Daoy (cell line): ENCODE measurements around the gene POLR2E. TPM values are rescaled to one million over a fixed set of nuclear protein-coding genes. Genes with fewer than 3 reads are reported as not detected.

Experiments used
- DNase-seq: peaks from one replicate; pipeline ENCODE4 v3.0.0-alpha.2; 2015; ENCODE audit warnings: low read depth
- total RNA-seq: library from RNA; depleted of rRNA; stranded (reverse); fragments of >200 nt; shearing (Covaris generic); gene quantifications from 2 replicates; pipeline ENCODE4 v1.2.3, GENCODE V29; 2014

Gene POLR2E
- total RNA-seq, 1 experiment from 2014 or later = 124 TPM

DNA sequence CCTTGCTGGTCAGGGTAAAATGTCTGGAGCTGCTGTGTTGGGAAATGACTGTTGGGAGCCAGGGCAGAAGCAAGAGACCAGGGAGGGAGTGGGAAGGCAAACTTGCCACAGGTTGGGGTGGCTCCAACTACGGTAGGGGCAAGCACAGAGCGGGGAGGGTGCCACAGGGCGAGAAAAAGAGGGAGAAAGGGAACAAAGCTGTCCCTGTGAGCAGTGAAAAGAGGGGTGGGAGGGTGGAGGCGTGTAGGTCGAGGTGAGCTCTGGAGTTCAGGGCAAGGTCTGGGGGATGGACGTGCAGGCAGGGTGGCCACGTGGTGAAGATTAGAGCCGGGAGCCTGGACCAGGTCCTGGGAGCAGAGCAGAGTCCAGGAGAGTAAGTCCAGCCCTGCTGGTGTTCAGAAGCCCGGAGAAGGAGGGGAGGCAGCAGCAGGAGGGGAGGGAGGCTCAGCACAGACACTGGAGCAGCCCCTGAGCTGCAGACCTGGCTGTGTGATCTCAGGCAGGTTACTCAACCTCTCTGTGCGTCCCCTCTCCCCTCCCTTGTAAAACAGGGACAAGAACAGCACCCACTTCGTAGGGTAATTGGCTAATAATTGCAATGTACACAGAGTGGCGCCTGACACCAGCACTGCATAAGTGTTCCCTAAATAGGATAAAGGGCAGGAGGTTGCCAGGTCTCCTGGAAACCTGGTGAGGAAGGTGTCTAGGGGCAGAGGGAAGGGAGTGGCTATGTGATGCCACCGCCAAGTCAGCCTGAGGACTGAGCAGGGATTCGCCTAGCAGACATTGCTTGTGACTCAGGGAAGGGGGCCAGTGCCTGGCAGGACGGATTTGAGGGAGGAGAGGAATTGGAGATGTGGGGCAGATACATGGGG lies 3.2 kb upstream of the POLR2E start:
- DNase-seq = no peak

DNA sequence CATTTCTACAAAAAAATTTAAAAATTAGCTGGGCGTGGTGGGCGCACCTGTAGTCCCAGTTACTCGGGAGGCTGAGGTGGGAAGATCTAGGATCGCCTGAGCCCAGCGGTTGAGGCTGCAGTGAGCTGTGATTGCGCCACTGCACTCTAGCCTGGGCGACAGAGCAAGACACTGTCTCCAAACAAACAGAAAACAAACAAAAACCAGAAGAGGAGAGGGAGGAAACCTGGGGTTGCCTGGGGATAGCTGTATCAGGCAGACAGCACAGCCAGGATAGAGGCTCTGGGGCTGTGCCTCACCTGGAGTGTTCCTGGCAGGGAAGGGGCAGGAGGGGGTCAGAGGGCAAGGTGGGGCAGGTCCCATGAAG lies 2.6 kb upstream of the POLR2E start:
- no peak for DNase-seq

DNA sequence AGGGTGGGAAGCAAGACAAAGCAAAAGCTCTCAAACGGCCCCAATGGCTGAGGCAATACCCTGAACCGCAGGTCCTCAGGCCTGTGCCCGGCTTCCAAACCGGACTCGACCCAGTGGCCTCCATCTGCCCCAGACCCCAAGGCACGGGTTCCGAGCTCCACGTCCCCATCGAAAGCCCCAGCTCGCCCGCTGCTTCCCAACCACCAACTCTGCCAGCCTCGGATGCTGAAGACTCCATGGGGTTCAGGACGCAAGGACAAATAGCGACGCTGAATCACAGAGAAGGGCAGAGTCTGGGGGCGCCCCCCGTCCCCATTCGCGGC lies 559 bp downstream of the POLR2E start:
- DNase-seq = no peak

DNA sequence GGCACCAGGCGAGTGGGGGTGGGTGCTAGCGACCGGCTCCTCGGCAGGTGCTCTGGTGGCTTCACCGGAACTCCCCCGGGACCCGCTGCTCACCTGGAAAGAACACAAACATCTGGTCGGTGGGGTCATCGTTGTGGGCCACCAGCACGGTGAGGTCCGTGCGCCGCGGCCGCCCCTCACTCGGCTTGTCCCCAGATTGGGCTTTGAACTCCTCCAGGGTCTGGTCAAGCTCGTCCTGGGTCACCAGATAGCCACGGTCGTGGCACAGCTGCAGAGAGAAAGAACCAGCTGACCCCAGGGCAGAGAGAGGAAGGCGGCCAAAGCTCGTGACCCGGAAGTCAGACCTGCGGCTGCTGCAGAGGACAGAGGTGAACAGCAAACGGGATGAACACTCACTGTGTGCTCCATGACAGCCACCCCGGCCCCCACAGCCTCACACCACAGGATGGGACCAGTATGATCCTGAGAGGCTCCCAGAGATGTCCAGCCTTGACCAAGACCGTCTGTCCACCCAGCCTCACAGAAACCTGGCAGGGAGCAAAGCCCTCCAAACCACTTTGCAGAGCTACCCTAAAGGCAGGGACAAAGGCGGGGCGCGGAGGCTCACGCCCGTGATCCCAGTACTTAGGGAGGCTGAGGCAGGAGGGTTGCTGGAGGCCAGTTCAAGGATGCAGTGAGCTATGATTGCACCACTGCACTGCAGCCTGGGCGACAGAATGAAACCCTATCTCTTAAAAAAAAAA lies 1.2 kb downstream of the POLR2E start:
- DNase-seq = no peak

DNA sequence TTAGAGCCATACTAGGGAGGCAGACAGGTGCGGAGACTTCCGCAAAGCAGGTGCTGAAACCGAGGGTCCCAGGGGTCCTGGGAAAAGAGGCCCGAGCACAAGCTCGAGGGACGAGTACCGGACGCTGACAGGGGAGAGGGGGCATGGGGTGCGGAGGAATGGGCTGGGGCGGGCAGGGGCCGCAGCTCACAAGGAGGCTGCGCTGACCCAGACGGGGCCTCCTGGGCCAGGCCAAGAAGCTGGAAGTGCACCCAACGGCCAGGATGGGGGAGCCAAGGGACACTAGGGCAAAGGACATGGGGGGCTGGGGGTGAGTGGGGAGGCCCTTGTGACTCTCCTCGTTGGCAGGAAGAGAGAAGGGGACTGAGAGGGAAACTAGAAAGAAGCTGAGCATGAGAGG lies 1.8 kb downstream of the POLR2E start:
- DNase-seq = no peak

DNA sequence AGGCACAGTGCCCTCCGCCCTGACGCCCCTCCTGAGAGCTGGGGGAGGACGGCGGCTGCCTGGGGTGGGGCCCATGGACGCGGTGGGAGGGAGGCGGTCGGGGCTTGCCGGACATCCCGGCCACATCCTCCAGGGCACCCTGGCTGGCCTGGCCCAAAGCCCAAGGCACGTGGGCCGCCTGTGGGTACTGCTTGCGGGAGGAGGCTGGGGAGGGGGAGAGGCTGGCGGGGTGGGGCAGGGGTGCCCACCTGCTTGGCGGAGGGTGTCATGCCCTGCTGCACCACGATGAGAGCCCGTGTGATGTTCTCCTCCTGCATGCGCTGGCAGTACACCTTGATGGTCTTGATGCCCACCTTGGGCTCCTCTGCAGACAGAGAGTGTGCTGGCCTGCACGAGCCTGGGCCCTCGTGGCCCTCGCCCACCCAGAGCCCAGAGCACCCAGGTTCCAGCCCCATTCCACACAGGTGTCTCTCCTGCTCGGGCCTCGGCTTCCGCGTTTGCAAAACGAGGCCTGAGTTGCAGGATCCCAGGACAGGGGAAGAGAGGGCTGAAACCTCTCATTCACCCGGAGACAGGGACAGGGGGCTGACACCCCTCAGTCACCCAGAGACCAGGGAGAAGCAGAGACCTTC lies 3.5 kb downstream of the POLR2E start:
- no peak for DNase-seq

DNA sequence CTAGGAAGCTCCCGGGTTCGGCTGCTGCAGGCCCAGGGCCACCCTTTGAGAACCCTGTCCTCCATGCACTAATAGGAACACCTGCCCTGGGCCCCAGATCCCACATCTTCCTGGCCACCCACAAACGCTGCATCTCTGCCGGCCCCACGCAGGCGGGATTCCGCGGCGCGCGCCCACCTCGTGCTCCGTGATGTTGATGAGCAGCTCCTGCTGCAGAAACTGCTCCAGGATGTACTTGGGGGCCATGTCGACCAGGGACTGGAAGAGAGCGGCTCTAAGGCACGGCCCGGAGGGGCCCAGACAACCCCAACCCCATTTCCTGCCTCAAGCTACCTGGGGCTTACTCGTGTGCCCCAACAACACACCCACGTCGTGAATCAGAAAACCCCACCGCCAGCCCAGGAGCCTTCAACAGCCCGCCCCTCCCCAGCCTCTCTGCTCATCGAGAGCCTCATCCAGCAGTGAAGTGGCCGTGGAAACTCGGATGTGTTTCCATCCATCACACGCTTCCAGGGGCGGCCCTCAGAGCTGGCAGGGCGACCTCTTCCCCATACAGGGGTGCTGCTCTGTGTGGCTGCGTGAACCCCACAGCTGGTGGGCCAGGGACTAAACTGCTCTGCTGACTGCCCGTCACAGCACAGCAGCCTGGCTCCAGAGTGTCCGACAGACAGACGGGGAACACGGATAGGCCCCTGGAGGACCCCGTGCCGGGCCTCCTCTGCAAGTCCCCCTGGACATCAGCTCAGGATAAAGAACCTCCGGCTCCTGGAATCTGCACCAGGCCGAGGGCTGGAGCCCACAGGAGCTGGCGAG lies 4.2 kb downstream of the POLR2E start:
- DNase-seq = no peak

DNA sequence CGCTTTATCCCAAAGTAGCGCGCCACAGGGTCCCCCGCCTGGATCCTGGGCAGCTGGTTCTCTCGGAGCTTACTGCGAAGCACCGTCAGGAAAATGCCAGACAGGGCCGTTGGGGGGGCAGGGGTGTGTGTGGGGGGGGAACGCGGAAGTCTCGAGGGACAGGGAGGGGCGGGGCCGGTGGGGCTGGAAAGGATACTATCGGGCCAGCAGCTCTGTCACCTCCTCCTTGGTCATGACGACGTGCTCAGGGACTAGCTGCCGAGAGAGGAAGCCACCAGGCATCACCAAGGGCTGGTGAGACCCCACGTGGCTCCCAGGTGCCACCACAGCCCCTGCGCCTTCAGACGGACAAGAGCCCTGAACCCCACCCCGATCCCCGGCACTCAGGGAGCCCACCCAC lies 5.3 kb downstream of the POLR2E start:
- no peak for DNase-seq

DNA sequence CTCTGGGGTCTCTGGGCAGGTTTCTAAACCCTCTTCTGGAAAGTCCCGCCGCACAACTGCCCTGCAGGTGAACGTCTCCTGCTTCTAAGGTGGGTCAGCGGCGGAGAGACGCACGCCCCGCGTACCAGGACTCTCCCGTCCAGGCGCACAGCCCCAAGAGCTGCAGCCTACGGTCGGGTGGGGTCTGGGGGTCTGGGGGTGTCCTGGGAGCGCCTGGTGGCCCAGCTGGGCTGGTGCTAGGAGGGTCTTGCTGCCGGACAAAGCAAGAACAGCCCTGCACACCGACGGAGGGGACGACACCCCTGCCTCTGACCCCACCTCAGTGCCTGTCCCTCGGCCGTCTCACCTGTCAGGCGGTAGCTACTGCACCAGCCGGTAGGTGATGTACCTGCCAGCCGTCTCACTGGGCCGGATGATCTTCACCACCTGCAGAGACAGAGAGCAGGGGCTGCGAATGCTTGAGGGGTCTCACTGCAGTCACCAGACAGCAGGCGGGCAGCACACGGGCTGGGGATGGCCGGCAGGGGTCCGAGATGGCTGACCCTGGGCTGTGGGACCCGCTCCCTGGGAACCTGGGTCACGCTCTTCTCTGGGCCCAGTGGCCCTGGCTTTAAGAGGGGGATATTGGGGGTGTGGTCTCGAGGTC lies 5.9 kb downstream of the POLR2E start:
- DNase-seq = no peak

DNA sequence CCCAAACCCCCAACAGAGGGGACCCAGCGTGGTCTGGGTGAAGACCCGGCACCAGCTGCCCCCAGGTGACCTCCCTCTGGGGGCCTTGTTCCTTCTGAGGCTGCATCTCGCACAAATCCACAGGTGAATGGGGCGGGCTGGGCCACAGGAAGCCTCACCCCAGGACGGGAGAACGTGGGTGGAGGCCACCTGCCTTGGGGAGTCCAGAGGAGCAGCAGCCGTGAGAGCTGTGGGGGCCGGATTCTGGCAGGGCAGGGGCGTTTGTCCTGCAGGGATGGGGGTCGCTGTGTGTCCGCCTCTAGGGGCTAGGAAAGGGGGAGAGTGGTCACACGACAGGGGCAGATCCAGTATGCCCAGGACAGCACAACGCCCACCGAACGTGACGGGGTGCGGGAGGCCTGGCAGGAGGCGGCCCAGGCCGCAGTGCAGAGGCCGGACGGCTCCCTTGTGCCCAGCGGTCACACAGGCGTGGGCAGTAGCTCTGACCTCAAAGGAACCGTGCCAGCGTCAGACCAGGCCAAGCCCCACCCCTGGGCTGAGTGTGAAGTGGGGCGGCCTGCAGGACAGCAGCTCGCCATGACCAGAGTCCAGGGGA lies 6.7 kb downstream of the POLR2E start:
- DNase-seq = no peak

DNA sequence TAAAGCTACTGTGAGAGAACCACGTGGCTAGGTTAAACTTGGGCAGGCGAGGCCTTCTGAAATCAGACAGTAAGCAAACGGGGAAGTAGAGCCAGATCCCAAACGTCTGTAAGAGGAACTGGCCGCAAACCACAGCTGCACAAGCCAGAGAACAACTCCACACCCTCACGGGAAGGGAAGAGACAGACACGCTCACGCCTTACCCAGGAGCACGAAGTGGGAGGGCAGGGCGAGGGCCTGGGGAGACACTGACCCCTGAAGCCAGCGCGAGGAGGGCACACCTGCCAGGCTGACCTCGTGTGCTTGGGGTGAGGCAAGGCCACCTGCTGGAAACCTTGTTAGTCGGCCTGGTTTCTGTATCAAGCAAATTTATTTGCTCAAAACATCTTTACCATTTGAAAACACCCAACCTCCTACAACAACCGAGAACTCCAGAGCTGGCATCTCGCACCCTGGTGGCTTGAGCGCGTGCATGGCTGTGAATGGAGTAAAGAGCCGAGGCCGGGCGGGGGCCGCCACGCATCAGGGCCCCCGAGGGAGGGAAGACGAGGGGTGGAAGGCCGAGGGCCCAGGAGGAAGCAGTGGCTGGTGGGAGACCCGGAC lies 7.3 kb downstream of the POLR2E start:
- DNase-seq = no peak

DNA sequence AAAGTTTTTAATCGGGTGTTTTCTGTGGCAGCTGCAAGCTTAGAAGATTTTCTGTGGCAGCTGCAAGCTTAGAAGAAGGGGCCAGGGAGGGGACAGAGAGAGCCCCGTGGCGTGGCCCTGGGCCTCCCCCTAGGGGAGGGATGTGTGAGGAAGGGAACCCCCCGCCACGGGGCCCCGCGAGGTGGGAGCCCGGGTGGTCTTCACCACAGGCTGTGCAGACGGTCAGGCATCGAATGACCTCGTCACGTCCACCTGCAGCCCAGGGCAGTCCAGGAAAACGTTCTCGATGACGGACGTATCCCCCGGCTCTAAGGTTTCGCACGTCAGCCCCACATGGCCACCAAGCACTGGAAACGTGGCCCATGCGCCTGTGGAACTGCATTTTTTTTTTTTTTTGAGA lies 8.6 kb downstream of the POLR2E start:
- no peak for DNase-seq

DNA sequence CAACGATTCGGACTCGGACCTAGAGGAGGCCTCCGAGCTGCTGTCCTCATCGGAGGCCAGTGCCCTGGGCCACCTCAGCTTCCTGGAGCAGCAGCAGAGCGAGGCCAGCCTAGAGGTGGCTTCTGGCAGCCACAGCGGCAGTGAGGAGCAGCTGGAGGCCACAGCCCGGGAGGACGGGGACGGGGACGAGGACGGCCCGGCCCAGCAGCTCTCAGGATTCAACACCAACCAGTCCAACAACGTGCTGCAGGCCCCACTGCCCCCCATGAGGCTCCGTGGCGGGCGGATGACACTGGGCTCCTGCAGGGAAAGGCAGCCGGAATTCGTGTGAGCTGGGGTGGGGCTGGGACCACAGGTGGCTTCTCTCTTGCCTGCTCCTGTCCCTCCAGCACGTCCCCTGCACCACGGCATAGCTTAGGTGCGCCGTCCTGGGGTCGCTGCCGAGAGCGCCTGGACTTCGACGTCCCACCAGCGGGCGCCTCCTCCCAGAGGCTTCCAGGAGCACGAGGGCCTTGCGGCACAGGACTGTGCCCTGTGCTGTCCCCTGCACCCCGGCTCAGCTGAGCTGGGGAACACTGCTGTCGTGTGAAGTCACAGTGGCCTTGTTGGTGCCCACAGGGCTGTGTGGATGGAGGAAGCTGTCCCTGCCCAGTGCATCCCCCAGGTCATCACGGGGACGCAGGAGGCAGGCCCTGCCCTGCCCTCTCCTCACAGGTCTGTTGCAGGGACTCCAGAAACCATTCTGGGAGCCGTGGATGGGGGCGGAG lies 9.3 kb downstream of the POLR2E start:
- no peak for DNase-seq

DNA sequence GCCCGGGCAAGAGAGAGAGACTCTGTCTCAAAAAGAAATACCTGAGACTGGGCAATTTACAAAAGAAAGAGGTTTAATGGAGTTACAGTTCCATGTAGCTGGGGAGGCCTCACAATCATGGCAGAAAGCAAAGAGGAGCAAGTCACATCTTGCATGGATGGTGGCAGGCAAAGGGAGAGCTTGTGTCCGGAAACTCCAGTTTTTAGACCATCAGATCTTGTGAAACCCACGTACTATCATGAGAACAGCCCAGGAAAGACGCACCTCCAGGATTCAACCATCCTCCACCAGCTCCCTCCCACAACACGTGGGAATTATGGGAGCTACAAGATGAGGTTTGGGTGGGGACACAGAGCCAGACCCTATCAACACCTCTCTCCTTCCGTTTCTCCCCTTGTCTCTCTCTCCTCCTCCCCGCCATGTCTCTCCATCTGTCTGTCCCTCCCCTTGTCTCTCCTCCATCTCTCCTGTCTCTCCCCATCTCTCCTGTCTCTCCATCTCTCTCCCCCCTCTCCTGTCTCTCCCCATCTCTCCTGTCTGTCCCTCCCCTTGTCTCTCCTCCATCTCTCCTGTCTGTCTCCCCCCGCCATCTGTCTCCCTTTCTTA lies 10.0 kb downstream of the POLR2E start:
- DNase-seq = no peak

DNA sequence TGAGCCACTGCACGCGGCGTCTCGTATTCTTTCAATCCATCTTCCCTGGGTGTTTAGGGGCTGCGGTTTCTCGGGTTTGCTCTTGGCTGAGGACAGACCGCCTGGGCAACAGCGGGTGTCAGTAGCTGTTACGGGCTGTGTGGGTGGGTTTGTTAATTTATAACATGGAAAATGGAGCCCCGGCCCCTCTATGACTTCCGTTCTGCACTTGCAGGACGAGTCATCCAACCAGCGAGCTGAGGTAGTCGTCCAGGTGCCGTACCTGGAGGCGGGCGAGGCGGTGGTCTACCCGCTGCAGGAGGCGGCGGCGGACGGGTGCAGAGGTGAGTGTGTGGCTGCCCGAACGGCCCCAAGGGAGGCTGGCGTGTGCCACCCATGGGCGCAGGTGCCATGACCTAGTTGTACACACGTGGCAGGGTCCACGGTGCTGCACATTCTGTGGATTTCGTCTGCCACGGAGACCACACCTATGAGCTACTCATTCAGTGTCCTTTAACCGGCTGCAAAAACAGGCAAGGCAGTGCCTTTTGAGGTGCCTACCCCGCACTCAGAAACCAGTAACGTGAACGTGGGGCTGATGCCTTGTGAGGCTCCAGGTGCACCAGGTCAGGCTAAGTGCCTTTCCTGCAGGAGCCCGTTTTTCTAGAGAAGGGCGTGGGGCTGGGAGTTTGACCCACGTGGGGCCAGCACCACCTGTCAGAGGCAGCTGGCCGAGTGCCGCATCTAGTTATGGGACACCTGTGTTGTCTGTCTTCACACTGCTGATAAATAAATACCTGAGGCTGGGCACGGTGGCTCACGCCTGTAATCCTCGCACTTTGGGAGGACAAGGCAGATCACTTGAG lies 10.9 kb downstream of the POLR2E start:
- no peak for DNase-seq

DNA sequence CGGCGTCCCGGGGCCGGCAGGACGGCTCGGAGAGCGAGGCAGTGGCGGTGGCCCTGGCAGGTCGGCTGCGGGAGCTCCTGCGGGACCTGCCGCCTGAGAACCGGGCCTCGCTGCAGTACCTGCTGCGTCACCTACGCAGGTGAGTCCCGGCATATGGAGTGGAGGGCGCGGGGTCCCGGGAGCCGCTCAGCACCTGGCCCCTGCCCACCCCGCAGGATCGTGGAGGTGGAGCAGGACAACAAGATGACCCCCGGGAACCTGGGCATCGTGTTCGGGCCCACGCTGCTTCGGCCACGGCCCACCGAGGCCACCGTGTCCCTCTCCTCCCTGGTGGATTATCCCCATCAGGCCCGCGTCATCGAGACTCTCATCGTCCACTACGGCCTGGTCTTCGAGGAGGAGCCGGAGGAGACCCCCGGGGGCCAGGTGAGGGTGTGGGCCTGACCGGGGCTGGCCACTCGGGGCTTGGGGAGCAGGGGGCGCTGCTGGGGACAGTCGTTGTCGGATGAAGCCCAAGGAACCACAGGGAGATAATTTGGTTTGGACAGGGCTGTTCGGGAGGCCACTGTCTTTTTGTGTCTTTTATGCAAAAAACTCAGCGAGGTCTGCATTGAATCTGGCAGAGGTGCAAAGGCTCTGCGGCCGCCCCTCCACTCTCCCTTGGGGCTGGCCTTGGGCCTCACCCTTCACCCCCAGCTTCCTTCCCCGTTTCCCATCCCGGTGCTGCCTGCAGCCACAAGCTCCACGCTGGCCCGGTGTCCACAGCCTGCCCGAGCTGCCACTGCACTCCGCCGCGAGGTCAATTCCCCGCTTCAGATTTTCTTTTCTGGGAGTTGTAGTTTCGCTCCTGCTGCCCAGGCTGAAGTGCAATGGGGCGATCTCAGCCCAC lies 12.0 kb downstream of the POLR2E start:
- DNase-seq = no peak

DNA sequence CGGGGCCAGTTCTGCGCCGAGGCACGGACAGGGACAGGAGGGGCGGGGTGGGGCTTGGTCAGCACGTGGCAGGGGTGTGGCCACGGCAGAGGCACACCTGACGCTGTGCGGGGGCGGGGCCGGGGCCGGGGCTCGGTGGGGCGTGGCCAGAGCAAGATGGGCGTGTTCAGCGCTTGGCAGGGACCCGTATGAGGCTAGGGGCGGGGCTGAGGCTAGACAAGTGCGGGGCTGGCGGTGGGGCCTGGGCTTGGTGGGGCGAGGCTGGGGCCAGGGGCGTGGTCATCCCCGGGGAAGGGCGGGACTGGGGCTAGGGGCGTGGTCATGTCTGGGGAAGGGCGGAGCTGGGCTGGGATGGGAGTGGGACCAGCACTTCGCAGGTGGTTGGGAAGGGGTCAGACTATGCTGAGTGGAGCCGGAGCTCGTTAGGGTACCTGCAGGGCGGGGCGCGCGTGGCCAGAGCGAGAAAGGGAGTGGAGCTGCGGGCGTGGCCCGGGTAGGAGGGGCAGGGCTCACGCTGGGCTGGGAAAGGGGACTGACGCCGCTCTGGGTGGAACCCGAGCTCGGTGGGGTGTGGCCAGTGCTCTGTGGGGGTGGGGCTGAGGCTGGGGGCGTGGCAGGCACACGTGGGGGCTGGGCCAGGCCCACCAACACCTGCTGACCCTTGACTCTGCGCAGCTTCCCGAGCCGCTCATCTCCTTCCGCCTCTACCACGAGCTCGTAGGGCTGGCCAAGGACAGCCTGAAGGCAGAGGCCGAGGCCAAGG lies 12.8 kb downstream of the POLR2E start:
- peak; percentile 73 for DNase-seq
